ACHN (cell line): ENCODE data around the gene ORMDL1.

Source experiments
- DNase-seq: peaks from one replicate; pipeline ENCODE4 v3.0.0-alpha.2; 2015
- in situ Hi-C: cut with HindIII; loops from 2 replicates; pipeline ENCODE4 v1.10.0; 2017; ENCODE audit warnings: low sequenced_read_pairs, low pct_ligation_motif_present, low pct_unique_long_range_greater_than_20kb

The ORMDL1 gene

GRCh38 chr2:189783927-189784867, at the start of gene ORMDL1, which contains the start of gene PMS1:
Gene ORMDL1, minus strand, starts transcription at chr2:189784339. Its CDS starts 1,744 bp downstream, at chr2:189782595.
Gene PMS1, plus strand, starts transcription at chr2:189784450. Its CDS starts 7,360 bp downstream, at chr2:189791810.
- DNase-seq, result peak; percentile 97

GRCh38 chr2:189830510-189830909, 46.4 kb upstream of the ORMDL1 start:
- in situ Hi-C loops, result no loop called here
- no peak for DNase-seq

More at GRCh38 chr2:189783927-189784867, at the start of gene ORMDL1, which contains the start of gene PMS1:
- in situ Hi-C loops, result loop anchor here (25.0 kb wide), 1 partner anchor 278 kb away; the partner anchor contains the start of gene MSTN

GRCh38 chr2:189829102-189829833, 45.1 kb upstream of the ORMDL1 start:
- in situ Hi-C loops, result no loop called here
- DNase-seq, result no peak

- no peak for DNase-seq
- in situ Hi-C loops, result no loop called here
Measured at GRCh38 chr2:189826039-189826438, 41.9 kb upstream of the ORMDL1 start.

GRCh38 chr2:189824694-189825396, 40.7 kb upstream of the ORMDL1 start:
- no peak for DNase-seq
- in situ Hi-C loops, result no loop called here

GRCh38 chr2:189821953-189822748, 38.0 kb upstream of the ORMDL1 start:
- in situ Hi-C loops, result no loop called here
- no peak for DNase-seq

GRCh38 chr2:189819297-189819704, 35.2 kb upstream of the ORMDL1 start:
- in situ Hi-C loops, result no loop called here
- DNase-seq, result no peak

- in situ Hi-C loops, result no loop called here
- DNase-seq, result no peak
Measured at GRCh38 chr2:189818249-189819038, 34.3 kb upstream of the ORMDL1 start.

GRCh38 chr2:189803431-189803830, 19.3 kb upstream of the ORMDL1 start:
- DNase-seq, result no peak
- in situ Hi-C loops, result no loop called here

- no peak for DNase-seq
- in situ Hi-C loops, result no loop called here
Measured at GRCh38 chr2:189802396-189802912, 18.3 kb upstream of the ORMDL1 start.

GRCh38 chr2:189799531-189799930, 15.4 kb upstream of the ORMDL1 start:
- in situ Hi-C loops, result loop anchor here (25.0 kb wide), 1 partner anchor 263 kb away; the partner anchor contains the start of gene MSTN
- peak; percentile 64 for DNase-seq

- in situ Hi-C loops, result loop anchor here (25.0 kb wide), 1 partner anchor 263 kb away; the partner anchor contains the start of gene MSTN
- DNase-seq, result no peak
Measured at GRCh38 chr2:189799030-189799331, 14.8 kb upstream of the ORMDL1 start.

GRCh38 chr2:189798312-189799029, 14.3 kb upstream of the ORMDL1 start:
- DNase-seq, result peak; percentile 62
- in situ Hi-C loops, result loop anchor here (25.0 kb wide), 1 partner anchor 264 kb away; the partner anchor contains the start of gene MSTN

- no peak for DNase-seq
- in situ Hi-C loops, result loop anchor here (25.0 kb wide), 1 partner anchor 264 kb away; the partner anchor contains the start of gene MSTN
Measured at GRCh38 chr2:189797902-189798301, 13.8 kb upstream of the ORMDL1 start.

GRCh38 chr2:189794310-189794709, 10.2 kb upstream of the ORMDL1 start:
- in situ Hi-C loops, result loop anchor here (25.0 kb wide), 1 partner anchor 268 kb away; the partner anchor contains the start of gene MSTN
- no peak for DNase-seq
